Inflammatory macrophage treated with lipopolysaccharide for 1 hour (primary cell): ENCODE measurements around the gene SLC37A1.
"Not testable (repeated sequence)": the region's sequence is repeated elsewhere in the genome, so short reads cannot be mapped to it uniquely, and the experiment has no call there.

Source experiments
- DNase-seq, 2 donors: peaks; one replicate each; pipeline ENCODE4 v3.0.0-alpha.2; 2020 to 2022

SLC37A1 gene

DNA sequence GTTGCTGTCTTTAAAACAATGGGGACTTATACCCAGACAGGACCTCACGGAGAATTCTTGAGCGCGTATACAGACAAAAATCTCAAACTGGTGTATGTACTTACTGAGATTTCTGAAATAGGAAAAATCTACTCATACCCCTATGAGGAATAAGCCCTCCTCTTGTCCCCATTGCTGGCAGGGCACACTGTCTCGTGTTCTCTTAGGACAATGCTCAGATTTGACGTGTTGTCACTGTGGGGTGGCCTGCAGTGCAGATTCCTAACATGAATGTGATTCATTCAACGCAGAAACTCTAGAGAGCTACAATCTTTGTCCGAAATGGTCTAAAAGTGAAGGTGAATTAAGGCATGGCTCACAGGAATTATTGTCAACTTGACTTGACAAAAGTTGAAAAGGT lies 108.6 kb downstream of the SLC37A1 start:
- no peak for DNase-seq

DNA sequence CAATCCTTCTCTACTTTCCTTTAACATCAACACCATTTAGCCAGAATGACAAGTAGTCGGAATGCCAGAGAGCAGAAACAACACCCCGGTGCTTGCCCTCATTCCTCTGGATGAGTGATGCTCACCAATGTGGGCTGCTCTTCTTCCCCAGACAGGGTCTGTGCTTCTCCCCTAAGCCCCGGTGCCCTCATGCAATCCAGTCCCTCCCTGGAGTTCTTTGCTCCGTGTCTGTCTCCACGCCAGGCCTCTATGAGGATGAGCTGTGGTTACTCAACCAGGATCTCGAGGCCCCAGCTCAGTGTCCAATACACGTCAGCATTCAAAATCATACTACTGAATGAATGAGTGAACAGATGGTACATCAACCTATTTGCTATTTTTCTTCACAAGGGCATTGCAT lies 110.0 kb downstream of the SLC37A1 start:
- no peak for DNase-seq

DNA sequence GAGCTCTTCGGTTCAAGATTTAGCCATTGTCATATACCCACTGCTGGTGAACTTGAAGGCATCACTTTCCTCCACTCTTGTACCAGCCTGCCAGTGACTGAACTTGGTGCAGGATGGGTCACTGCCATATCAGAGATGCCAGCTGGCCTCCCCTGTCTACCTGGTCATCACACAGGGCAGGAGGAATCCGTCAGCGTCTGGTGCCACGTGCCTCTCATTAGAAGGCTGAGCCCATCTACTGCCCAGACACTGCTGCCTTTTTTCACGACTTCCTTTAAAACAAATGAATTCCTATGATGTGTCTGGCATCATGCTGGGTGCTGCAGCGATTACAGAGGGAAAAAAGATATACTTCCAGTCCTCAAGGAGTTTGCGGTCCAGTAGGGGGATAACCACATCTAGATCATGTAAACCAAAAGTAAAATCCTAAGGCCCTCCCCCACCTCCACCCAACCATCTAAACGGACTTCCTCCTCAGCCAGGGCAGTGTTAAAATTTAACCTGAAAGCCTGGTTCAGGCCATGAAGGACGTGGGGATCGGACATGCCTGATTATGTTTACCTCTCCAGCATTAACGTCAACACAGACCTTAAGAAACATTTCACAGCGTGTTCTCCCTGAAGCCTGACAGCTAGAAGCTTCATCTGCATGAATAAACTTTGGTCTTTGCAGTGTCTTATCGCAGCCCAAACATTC lies 110.6 kb downstream of the SLC37A1 start:
- DNase-seq: no peak

DNA sequence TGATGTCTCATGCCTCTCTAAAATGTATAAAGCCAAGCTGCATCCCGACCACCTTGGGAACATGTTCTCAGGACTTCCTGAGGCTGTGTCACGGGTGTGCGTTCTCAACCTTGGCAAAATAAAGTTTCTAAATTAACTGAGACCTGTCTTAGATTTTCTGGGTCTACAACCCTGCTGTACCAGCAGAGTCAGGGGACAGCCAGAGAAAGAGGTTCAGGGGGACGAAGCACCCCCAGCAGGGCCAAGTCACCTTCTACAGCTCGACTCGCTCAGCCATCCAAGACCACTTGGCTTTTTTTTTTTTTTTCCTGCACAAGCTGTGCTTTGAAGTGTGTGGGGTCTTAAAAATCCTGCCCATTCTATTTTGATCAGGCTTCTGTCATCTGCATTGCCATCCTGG lies 111.3 kb downstream of the SLC37A1 start:
- no peak for DNase-seq

DNA sequence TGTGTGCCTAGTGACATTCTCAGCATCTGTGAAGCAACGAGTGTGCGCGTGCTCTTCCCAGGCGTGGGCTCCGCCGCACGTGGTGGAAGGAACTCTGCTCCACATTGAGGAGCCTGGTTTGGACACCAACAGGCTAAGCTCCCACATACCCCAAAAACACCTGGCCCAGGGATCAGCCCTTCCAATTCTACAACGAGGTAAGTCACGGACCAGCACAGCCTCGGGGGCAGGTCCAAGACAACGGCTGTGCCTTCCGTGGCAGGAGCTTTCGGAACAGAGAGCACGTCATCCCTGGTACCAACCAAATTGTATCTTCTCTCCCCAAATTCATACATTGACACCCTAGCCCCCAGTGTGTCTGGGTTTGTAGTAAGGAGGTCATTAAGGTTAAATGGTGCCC lies 112.5 kb downstream of the SLC37A1 start:
- DNase-seq: no peak

DNA sequence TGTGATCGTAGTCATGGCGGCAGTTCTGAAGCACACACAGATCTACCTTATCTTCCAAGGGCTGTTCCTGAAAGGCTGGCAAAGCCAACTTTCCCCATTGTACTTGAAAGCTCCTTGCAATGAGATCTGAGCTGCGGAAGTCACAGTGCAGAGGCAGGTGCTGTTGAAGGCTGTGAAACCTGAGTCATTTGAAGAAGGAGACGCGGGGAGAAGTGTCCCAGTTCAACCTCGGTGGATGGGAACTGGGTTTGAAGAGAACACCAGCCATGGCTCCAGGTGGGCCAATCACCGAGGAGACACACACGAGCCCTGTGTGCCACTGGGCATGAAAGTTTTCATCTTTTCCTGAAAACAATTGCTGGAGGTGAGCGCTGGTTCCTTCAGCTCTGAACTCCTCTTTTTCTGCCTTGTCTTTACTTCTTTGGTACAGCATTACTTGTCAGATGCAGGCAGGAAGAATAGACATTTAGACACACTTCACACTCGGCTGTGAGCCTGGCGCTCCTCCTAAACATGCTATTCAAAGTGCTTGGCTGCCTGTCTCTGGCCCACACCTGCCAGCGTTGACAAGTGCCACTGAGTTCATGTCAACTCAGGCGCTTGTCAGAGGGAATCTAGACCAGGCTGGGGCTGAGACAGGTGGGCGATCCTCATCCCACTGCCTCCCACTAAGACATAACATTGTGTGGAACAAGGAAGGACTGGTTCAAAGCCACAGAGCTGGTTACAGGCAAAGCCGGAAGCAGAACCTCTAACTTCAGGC lies 114.1 kb downstream of the SLC37A1 start:
- no peak for DNase-seq

DNA sequence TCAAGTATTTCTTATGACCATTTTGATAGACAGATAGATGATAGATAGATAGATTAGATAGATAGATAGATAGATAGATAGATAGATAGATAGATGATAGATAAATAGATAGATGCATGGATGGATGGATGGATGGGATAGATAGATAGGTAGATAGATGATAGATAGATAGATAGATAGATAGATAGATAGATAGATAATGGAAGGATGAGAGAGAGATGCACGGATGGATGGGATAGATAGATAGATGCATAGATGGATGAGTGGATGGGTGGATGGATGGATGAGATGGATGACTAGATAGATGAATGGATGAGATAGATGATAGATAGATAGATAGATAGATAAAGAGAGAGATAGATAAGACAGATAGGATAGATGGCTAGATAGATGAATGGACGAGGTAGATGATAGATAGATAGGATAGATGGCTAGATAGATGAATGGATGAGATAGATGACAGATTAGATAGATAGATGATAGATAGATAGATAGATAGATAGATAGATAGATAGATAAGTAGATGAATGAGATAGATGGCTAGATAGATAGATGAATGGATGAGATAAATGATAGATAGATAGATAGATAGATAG lies 114.9 kb downstream of the SLC37A1 start:
- not testable (repeated sequence) for DNase-seq

DNA sequence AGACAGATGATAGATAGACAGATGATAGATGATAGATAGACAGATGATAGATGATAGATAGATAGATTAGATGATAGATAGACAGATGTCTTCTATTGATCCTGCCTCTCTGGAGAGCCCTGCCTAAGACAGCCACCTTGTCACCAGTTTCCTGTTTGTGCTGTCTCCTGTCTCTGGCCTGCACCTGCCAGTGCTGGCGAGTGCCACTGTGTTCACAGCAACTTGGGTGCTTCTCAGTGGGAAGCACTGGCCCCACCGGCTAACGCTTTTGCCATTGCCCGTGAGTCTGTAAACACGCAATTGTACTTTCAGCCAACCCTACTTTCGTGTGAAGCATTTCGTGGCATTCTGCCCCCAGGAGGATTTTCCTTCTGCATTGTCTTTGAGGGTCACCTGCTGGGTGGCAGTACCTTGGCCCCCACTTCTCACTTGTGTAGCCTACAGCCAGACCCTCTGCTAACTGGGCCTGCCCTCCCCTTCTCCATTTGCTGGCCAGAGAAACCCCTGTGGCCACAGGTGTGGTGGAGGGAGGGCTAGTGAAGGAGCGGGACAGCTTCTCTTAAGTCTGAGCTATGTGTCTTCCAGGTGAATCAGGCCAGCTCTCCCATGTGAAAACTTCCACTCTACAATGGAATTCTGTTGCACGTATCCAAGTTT lies 116.4 kb downstream of the SLC37A1 start:
- DNase-seq: no peak

DNA sequence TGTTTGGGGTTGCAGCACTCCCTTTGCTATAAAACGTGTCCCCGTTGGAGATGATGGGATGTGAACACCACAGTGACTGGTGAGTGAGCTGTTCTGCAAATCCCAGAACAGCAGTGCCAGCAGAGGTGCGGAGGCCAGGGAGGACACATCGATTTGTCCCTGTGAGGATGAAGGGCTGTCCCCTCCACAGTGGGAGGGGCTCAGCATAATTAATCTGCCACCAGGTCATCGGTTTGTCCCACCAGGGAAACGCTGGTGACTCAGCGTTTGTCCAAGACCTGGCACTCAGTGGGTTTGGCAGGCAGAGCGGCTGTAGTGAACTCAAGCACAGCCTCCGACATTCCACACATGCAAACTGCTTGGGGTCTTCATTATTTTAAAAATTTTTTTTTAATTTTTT lies 117.0 kb downstream of the SLC37A1 start:
- DNase-seq: no peak
